ENCODE results near the gene APOBEC3A.
"Not testable (repeated sequence)": the region's sequence is repeated elsewhere in the genome, so short reads cannot be mapped to it uniquely, and the experiment has no call there.

APOBEC3A gene

DNA sequence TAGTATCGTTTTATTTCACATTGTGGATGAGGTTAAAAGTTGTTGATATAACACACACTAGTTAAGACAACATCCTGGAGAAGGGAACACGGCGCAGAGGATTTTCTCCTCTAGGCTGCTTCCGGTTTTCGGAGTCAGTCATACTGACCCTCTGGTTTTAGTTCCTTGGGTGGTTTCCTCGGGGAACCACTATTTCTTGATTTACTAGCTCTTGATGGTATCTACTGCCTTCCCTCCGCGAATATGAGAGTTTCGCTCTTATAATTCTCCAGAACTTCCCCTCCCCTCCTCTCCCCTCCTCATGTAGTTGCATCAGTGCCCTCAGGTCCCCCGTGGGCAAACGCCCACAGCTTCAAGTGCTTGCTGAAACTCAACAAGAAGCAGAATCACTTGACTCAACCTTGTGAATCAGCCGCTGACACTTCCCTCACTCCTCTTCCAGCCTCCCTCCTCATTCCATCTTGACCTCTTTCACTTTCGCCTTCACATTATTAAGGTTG lies 15.9 kb upstream of the APOBEC3A start:
- TF ChIP-seq, protein P1, sequence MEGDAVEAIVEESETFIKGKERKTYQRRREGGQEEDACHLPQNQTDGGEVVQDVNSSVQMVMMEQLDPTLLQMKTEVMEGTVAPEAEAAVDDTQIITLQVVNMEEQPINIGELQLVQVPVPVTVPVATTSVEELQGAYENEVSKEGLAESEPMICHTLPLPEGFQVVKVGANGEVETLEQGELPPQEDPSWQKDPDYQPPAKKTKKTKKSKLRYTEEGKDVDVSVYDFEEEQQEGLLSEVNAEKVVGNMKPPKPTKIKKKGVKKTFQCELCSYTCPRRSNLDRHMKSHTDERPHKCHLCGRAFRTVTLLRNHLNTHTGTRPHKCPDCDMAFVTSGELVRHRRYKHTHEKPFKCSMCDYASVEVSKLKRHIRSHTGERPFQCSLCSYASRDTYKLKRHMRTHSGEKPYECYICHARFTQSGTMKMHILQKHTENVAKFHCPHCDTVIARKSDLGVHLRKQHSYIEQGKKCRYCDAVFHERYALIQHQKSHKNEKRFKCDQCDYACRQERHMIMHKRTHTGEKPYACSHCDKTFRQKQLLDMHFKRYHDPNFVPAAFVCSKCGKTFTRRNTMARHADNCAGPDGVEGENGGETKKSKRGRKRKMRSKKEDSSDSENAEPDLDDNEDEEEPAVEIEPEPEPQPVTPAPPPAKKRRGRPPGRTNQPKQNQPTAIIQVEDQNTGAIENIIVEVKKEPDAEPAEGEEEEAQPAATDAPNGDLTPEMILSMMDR (IDR thresholded peaks at IDR 0.05; ENCODE audit: low read length, missing control alignments), result no peak
- no peak for DNase-seq (ENCODE audit: low read depth)
- H3K4me3 ChIP-seq (replicated peaks; ENCODE audit: low read depth, low read length), result no peak overlapping the region

DNA sequence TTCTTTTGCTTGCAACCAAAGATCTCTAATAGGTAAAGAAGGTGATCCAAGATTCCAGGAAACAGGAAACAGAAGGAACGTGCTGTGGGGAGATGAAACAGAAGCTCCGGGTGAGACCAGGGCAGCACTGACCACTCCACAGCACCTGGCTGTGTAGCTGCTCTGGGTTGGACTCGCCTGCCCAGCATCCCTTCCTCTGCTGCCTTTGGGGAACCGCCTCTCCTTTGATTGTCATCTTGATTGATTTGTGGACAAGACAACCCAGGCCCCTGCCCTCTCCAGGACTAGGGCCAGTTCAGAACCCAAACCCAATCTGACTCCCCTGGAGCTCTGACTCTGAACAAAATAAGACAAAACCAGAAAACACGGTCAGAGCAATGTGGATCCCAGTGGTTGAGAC lies 14.7 kb upstream of the APOBEC3A start:
- no peak for DNase-seq (ENCODE audit: low read depth)
- TF ChIP-seq, protein P1 (IDR thresholded peaks at IDR 0.05; ENCODE audit: low read length, missing control alignments), result no peak
- no peak overlapping the region for H3K4me3 ChIP-seq (replicated peaks; ENCODE audit: low read depth, low read length)

DNA sequence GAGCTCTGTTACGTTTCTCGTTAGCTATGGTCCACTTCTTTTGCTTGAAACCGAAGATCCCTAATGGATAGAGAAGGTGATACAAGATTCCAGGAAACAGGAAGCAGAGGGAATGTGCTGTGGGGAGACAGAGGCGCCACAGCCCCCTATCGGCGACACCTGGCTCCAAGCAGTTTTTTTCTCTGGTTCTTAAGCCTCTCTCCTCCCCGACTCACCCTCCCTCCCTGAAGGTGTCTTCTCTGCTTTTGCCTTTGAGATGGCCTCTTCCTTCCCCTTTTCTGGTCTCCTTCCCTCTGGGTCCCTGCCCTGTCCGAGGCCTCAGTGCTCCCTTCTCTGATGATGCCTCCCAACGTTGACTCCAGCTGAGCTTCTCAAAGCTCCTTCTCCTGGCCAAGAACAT lies 14.2 kb upstream of the APOBEC3A start:
- DNase-seq (ENCODE audit: low read depth), result no peak
- TF ChIP-seq, protein P1 (IDR thresholded peaks at IDR 0.05; ENCODE audit: low read length, missing control alignments), result peak; percentile 3
- no peak overlapping the region for H3K4me3 ChIP-seq (replicated peaks; ENCODE audit: low read depth, low read length)

DNA sequence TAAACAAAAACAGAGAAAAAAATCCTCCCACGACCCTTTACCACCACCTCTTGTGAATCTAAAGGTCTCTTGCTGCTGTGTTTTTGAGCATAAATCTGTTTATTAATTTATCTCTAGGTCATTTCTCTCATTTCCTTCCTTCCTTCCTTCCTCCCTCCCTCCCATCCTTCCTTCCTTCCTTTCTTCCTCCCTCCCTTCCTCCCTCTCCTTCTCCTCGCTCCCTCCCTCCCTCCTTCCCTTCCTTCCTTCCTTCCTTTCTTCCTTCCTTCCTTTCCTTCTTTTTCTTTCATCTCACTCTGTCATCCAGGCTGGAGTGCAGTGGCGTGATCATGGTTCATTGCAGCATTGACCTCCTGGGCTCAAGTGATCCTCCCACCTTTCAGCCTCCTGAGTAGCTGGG lies 13.5 kb upstream of the APOBEC3A start:
- TF ChIP-seq, protein P1 (IDR thresholded peaks at IDR 0.05; ENCODE audit: low read length, missing control alignments), result no peak
- DNase-seq (ENCODE audit: low read depth), result no peak
- H3K4me3 ChIP-seq (replicated peaks; ENCODE audit: low read depth, low read length), result no peak overlapping the region

DNA sequence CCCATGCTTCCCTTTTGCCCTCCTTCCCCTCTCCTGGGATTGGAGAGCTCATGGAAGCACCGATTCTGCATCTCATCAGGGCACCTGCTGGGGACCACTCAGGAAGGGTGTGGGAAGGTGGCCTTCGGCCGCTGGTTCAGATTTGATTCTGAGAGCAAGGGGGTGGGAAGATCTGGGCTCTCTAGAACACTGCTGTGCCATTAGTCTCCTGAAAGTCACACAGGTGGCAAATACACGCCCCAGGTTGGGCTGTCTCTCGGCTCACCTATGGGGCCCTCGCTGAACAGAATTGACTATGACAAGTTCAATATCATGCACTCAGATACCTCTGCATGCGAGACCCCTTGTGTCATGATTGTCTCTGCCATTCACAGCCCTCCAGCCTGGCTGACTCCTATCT lies 12.8 kb upstream of the APOBEC3A start:
- no peak for DNase-seq (ENCODE audit: low read depth)
- TF ChIP-seq, protein P1 (IDR thresholded peaks at IDR 0.05; ENCODE audit: low read length, missing control alignments), result no peak
- H3K4me3 ChIP-seq (replicated peaks; ENCODE audit: low read depth, low read length), result no peak overlapping the region

DNA sequence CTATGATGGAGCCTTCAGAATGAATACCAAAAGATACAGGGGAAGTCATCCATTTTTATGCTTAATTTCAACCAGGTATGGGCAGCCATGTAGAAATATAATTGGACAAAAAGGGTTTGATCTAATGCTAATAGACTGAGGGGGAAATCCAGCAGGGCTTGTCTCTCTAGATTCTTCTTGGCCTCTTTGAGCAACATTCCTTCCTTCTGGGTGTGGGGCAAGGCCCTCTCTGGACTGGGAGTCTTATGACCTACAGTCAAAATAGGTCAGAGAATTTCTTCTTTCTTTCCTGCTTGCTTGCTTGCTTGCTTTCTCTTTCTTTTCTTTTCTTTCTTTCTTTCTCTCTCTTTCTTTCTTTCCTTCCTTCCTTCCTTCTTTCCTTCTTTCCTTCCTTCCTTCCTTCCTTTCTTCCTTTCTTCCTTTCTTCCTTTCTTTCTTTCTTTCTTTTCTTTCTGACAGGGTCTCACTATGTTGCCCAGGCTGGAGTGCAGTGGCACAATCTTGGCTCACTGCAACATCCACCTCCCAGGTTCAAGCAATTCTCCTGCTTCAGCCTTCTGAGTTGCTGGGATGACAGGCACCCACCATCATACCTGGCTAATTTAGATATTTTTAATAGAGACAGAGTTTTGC lies 11.6 kb upstream of the APOBEC3A start:
- not testable (repeated sequence) for DNase-seq (ENCODE audit: low read depth); H3K4me3 ChIP-seq (replicated peaks; ENCODE audit: low read depth, low read length)

DNA sequence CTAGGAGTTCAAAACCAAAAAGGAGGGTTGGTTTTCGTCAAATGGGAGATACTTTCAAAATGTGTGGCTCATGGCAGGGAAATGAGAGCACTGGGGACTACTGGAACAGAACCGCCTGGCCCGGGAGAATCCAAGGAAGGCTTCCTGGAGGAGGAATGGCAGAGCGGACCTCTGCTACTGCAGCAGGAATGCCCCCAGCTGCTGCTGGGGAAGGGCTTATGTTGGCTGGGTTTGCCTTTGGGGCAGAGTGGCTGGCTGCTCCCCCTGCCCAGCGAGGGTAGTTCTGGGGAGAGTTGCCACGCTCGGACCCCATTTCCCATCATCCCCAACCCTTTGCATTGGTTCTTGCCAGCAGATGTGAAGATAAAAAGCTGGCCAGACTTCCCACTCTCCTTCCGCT lies 10.6 kb upstream of the APOBEC3A start:
- H3K4me3 ChIP-seq (replicated peaks; ENCODE audit: low read depth, low read length), result no peak overlapping the region
- no peak for DNase-seq (ENCODE audit: low read depth)
- TF ChIP-seq, protein P1 (IDR thresholded peaks at IDR 0.05; ENCODE audit: low read length, missing control alignments), result no peak
